GM12878 (cell line): ENCODE results near the gene MRM1. TPM values are rescaled to one million over a fixed set of nuclear protein-coding genes. Genes with fewer than 3 reads are reported as not detected.
A peak's percentile ranks its signal among the peaks of the same experiment; 100 is the strongest.

Experiments used
- EED ChIP-seq: sonication (generic); IDR thresholded peaks from 2 replicates; pipeline ENCODE4 v1.6.1; 2016; ENCODE audit warnings: antibody characterized with exemption, low read depth
- HCFC1 ChIP-seq: fragments of 150-350 bp; IDR thresholded peaks from 2 replicates; pipeline ENCODE4 v1.6.1; 2014; ENCODE audit warnings: low read length
- JUND ChIP-seq: IDR thresholded peaks from 2 replicates; pipeline ENCODE4 v1.6.1; 2012; ENCODE audit warnings: low read depth, mild to moderate bottlenecking, low read length, improper control_type of control experiment, moderate library complexity
- POU2F2 ChIP-seq: IDR thresholded peaks from 3 replicates; pipeline ENCODE4 v1.6.1; 2011; ENCODE audit warnings: low read depth, mild to moderate bottlenecking, low read length, borderline replicate concordance
- RCOR1 ChIP-seq: conservative IDR thresholded peaks from 2 replicates; pipeline ENCODE4 v1.6.1; 2012; ENCODE audit warnings: low read depth, low read length, improper control_type of control experiment
- SUPT20H ChIP-seq: IDR thresholded peaks from 2 replicates; pipeline ENCODE4 v1.6.1; 2011; ENCODE audit warnings: low read depth, mild to moderate bottlenecking, low read length, moderate library complexity, borderline replicate concordance; ENCODE audit not compliant: control insufficient read depth
- YY1 ChIP-seq: IDR thresholded peaks from 2 replicates; pipeline ENCODE4 v1.6.1; 2011; ENCODE audit warnings: low read depth, mild to moderate bottlenecking, low read length
- ZNF217 ChIP-seq: fragments of 450-650 bp; IDR thresholded peaks from 2 replicates; pipeline ENCODE4 v1.6.1; 2017; ENCODE audit warnings: antibody characterized with exemption, mild to moderate bottlenecking
- polyA plus RNA-seq, 11 experiments: library from polyadenylated mRNA; depleted of rRNA in 4 of 11; unstranded in 6 of 11; stranded (reverse) in 5 of 11; fragments of >200 nt; fragmentation: Nextera tagmentation in 4 of 11; fragmentation: Illumina TruSeq in 1 of 11; extraction: Ambion mirVana in 4 of 11; extraction: Trizol in 1 of 11; gene quantifications; 1 replicate in 1 of 11; 2 replicates in 10 of 11; pipeline versions ENCODE4 v1.2.1 to v1.2.3, GENCODE V29; 2011 to 2016; ENCODE audit warnings: inconsistent platforms in 2 of 11, missing spikeins in 2 of 11, low read depth in 1 of 11
- total RNA-seq, 4 experiments: library from RNA; depleted of rRNA in 3 of 4; stranded (reverse); fragments of >200 nt in 3 of 4; fragmentation: Illumina TruSeq in 1 of 4; extraction: Trizol in 1 of 4; gene quantifications; 2 replicates each; pipeline versions ENCODE4 v1.2.1 to v1.2.3, GENCODE V29; 2013 to 2021
- TF ChIP-seq, protein P1 (sequence below): fragments of 450-650 bp; IDR thresholded peaks from 2 replicates; pipeline ENCODE4 v1.6.1; 2017; ENCODE audit warnings: antibody characterized with exemption, mild to moderate bottlenecking, moderate library complexity
- TF ChIP-seq, protein P2 (sequence below): fragments of 450-650 bp; IDR thresholded peaks from 2 replicates; pipeline ENCODE4 v1.6.1; 2016; ENCODE audit warnings: mild to moderate bottlenecking, moderate library complexity, borderline replicate concordance
- TF ChIP-seq, protein P3 (sequence below): fragments of 450-650 bp; formaldehyde crosslinking; IDR thresholded peaks from 2 replicates; pipeline ENCODE4 v1.4.0; 2022; ENCODE audit warnings: mild to moderate bottlenecking, moderate library complexity
- TF ChIP-seq, protein P4 (sequence below): IDR thresholded peaks from 2 replicates; pipeline ENCODE4 v1.6.1; 2012; ENCODE audit warnings: improper control_type of control experiment, low read depth, low read length; ENCODE audit not compliant: insufficient replicate concordance

Gene MRM1
- total and polyA plus RNA-seq, 10 of the 15 experiments (the other 5 are each of a cell fraction or from before 2014, with no cell fraction given): 0.23 to 16.9 (median 13.2) TPM

DNA sequence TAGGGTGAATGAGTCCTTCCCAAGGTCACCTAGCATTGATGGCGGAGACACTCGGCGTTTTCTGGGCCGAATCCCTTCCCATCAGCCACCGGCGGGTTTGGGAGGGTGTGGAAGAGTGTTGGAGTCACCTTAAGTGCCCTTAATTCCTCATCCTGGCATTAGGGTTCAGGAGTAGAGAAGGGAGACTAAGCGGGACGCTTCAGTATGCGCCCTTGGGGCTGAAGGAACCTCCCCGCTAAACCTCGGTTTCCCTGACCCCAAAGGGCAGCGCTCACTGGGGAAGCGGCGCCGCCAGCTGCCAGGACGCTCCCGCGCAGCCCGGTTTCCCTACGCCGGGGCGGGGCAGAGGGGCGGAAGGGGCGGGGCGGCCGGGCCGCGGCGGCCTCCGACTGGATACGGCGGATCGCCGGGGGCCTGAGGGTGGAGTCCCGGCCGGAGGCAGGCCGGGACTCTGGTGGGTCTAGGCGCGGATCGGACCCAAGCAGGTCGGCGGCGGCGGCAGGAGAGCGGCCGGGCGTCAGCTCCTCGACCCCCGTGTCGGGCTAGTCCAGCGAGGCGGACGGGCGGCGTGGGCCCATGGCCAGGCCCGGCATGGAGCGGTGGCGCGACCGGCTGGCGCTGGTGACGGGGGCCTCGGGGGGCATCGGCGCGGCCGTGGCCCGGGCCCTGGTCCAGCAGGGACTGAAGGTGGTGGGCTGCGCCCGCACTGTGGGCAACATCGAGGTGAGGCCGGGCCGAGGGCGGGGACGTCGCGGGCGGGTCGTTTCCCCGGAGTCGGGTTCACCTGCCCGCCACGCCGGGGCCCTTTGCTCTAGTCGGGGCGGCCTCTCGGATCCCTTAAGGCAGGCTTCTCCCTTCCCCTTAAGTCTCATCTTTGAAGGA lies 9.7 kb upstream of the MRM1 start, which contains the start of gene DHRS11 (continued):
- TF ChIP-seq, protein P1, sequence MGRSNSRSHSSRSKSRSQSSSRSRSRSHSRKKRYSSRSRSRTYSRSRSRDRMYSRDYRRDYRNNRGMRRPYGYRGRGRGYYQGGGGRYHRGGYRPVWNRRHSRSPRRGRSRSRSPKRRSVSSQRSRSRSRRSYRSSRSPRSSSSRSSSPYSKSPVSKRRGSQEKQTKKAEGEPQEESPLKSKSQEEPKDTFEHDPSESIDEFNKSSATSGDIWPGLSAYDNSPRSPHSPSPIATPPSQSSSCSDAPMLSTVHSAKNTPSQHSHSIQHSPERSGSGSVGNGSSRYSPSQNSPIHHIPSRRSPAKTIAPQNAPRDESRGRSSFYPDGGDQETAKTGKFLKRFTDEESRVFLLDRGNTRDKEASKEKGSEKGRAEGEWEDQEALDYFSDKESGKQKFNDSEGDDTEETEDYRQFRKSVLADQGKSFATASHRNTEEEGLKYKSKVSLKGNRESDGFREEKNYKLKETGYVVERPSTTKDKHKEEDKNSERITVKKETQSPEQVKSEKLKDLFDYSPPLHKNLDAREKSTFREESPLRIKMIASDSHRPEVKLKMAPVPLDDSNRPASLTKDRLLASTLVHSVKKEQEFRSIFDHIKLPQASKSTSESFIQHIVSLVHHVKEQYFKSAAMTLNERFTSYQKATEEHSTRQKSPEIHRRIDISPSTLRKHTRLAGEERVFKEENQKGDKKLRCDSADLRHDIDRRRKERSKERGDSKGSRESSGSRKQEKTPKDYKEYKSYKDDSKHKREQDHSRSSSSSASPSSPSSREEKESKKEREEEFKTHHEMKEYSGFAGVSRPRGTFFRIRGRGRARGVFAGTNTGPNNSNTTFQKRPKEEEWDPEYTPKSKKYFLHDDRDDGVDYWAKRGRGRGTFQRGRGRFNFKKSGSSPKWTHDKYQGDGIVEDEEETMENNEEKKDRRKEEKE: 0 out of 2 replicates have a peak, but pooled peaks have one; percentile 25
- TF ChIP-seq JUND (no peak), EED (no peak), SUPT20H (no peak), RCOR1 (no peak), YY1 (no peak; the same call in 1 of the 2 replicates), POU2F2 (no peak), HCFC1 (no peak), ZNF217 (0 out of 2 replicates have a peak, but pooled peaks have one; percentile 30)
- TF ChIP-seq, protein P2, sequence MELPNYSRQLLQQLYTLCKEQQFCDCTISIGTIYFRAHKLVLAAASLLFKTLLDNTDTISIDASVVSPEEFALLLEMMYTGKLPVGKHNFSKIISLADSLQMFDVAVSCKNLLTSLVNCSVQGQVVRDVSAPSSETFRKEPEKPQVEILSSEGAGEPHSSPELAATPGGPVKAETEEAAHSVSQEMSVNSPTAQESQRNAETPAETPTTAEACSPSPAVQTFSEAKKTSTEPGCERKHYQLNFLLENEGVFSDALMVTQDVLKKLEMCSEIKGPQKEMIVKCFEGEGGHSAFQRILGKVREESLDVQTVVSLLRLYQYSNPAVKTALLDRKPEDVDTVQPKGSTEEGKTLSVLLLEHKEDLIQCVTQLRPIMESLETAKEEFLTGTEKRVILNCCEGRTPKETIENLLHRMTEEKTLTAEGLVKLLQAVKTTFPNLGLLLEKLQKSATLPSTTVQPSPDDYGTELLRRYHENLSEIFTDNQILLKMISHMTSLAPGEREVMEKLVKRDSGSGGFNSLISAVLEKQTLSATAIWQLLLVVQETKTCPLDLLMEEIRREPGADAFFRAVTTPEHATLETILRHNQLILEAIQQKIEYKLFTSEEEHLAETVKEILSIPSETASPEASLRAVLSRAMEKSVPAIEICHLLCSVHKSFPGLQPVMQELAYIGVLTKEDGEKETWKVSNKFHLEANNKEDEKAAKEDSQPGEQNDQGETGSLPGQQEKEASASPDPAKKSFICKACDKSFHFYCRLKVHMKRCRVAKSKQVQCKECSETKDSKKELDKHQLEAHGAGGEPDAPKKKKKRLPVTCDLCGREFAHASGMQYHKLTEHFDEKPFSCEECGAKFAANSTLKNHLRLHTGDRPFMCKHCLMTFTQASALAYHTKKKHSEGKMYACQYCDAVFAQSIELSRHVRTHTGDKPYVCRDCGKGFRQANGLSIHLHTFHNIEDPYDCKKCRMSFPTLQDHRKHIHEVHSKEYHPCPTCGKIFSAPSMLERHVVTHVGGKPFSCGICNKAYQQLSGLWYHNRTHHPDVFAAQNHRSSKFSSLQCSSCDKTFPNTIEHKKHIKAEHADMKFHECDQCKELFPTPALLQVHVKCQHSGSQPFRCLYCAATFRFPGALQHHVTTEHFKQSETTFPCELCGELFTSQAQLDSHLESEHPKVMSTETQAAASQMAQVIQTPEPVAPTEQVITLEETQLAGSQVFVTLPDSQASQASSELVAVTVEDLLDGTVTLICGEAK: no peak
- TF ChIP-seq, protein P3, sequence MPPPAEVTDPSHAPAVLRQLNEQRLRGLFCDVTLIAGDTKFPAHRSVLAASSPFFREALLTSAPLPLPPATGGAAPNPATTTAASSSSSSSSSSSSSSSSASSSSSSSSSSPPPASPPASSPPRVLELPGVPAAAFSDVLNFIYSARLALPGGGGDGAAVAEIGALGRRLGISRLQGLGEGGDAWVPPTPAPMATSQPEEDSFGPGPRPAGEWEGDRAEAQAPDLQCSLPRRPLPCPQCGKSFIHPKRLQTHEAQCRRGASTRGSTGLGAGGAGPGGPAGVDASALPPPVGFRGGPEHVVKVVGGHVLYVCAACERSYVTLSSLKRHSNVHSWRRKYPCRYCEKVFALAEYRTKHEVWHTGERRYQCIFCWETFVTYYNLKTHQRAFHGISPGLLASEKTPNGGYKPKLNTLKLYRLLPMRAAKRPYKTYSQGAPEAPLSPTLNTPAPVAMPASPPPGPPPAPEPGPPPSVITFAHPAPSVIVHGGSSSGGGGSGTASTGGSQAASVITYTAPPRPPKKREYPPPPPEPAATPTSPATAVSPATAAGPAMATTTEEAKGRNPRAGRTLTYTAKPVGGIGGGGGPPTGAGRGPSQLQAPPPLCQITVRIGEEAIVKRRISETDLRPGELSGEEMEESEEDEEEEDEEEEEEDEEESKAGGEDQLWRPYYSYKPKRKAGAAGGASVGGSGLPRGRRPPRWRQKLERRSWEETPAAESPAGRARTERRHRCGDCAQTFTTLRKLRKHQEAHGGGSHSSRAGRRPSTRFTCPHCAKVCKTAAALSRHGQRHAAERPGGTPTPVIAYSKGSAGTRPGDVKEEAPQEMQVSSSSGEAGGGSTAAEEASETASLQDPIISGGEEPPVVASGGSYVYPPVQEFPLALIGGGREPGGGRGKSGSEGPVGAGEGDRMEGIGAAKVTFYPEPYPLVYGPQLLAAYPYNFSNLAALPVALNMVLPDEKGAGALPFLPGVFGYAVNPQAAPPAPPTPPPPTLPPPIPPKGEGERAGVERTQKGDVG: no peak
- TF ChIP-seq, protein P4, sequence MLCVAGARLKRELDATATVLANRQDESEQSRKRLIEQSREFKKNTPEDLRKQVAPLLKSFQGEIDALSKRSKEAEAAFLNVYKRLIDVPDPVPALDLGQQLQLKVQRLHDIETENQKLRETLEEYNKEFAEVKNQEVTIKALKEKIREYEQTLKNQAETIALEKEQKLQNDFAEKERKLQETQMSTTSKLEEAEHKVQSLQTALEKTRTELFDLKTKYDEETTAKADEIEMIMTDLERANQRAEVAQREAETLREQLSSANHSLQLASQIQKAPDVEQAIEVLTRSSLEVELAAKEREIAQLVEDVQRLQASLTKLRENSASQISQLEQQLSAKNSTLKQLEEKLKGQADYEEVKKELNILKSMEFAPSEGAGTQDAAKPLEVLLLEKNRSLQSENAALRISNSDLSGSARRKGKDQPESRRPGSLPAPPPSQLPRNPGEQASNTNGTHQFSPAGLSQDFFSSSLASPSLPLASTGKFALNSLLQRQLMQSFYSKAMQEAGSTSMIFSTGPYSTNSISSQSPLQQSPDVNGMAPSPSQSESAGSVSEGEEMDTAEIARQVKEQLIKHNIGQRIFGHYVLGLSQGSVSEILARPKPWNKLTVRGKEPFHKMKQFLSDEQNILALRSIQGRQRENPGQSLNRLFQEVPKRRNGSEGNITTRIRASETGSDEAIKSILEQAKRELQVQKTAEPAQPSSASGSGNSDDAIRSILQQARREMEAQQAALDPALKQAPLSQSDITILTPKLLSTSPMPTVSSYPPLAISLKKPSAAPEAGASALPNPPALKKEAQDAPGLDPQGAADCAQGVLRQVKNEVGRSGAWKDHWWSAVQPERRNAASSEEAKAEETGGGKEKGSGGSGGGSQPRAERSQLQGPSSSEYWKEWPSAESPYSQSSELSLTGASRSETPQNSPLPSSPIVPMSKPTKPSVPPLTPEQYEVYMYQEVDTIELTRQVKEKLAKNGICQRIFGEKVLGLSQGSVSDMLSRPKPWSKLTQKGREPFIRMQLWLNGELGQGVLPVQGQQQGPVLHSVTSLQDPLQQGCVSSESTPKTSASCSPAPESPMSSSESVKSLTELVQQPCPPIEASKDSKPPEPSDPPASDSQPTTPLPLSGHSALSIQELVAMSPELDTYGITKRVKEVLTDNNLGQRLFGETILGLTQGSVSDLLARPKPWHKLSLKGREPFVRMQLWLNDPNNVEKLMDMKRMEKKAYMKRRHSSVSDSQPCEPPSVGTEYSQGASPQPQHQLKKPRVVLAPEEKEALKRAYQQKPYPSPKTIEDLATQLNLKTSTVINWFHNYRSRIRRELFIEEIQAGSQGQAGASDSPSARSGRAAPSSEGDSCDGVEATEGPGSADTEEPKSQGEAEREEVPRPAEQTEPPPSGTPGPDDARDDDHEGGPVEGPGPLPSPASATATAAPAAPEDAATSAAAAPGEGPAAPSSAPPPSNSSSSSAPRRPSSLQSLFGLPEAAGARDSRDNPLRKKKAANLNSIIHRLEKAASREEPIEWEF: no peak
